Testis (tissue), 2 donors: ENCODE data around the gene MOK.
"Not testable (repeated sequence)": the region's sequence is repeated elsewhere in the genome, so short reads cannot be mapped to it uniquely, and the experiment has no call there.

Experiments
- POLR2A ChIP-seq: fragments of 450-650 bp; IDR thresholded peaks from one replicate; pipeline ENCODE4 v1.6.1; 2017; ENCODE audit warnings: antibody characterized with exemption, mild to moderate bottlenecking, moderate library complexity
- TF ChIP-seq, protein P1 (sequence below), 3 experiments: fragments of 450-650 bp in 2 of 3; fragments of 200-600 bp in 1 of 3; sonication (generic) in 1 of 3; IDR thresholded peaks; one replicate each; pipeline ENCODE4 v1.5.1; 2016 to 2019; ENCODE audit warnings: antibody characterized with exemption in 3 of 3, mild to moderate bottlenecking in 2 of 3, moderate library complexity in 1 of 3

DNA sequence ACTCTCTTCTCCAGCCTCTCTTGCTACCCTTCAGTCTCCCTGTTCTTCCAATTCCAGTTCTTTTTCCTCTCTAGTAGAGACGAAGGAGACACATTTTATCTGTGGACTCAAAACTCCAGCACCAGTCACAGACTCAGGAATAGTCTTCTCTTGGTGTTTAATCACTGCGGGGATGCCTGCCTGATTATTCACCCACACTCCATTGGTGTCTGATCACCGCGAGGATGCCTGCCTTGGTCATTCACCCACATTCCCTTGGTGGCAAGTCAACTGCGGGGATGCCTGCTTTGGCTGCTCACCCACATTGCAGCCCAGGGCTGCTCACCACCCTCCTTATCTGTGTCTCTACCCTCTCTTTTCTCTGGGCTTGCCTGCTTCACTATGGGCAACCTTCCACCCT is 64.5 kb downstream of the MOK start:
- TF ChIP-seq, protein P1, sequence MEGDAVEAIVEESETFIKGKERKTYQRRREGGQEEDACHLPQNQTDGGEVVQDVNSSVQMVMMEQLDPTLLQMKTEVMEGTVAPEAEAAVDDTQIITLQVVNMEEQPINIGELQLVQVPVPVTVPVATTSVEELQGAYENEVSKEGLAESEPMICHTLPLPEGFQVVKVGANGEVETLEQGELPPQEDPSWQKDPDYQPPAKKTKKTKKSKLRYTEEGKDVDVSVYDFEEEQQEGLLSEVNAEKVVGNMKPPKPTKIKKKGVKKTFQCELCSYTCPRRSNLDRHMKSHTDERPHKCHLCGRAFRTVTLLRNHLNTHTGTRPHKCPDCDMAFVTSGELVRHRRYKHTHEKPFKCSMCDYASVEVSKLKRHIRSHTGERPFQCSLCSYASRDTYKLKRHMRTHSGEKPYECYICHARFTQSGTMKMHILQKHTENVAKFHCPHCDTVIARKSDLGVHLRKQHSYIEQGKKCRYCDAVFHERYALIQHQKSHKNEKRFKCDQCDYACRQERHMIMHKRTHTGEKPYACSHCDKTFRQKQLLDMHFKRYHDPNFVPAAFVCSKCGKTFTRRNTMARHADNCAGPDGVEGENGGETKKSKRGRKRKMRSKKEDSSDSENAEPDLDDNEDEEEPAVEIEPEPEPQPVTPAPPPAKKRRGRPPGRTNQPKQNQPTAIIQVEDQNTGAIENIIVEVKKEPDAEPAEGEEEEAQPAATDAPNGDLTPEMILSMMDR (IDR thresholded peaks at IDR 0.05), result not testable (repeated sequence)
- not testable (repeated sequence) for TF ChIP-seq POLR2A
